ENCODE results near the gene ZNF431. TPM values are rescaled to one million over a fixed set of nuclear protein-coding genes. Genes with fewer than 3 reads are reported as not detected.

Gene ZNF431
- total and polyA plus RNA-seq, 12 donors, result 4.0 to 19.6 (median 14.5) TPM

DNA sequence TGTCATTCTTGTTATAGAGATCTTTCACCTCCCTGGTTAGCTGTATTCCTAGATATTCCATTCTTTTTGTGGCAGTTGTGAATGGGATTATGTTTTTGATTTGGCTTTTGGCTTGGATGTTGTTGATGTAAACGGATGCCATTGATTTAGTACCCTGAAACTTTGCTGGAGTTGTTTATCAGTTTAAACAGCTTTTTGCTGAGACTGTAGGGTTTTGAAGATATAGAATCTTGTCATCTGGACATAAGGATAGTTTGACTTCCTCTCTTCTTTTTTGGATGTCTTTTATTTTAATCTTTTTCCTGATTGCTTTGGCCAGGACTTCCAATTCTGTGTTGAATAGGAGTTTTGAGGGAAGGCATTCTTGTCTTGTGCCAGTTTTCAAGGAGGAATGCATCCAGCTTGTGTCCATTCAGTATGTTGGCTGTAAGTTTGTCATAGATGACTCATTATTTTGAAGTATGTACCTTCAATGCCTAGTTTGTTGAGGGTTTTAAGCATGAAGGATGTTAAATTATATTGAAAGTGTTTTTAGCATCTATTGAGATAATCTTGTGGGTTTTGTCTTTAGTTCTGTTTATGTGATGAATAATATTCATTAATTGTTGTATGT, 16.8 kb downstream of the ZNF431 start:
- Histone ChIP-seq H3K36me3 (peaks cover 0 to 35% (median 0%) of the 10 kb centered on the region in 9 donors), H3K9me3 (peaks cover 0 to 20% (median 0%) of the 10 kb centered on the region in 11 donors), H3K27ac (no peak overlapping the region), H3K4me1 (peaks cover 0 to 9% (median 0%) of the 10 kb centered on the region in 9 donors), H3K27me3 (no peaks in the 10 kb centered on the region), H3K4me3 (no peak overlapping the region)
- ATAC-seq (no peak), DNase-seq (no peak)
- WGBS, 2 donors, result 95 to 100% methylated on average over 1 of the region's 1 CpG
- intact Hi-C loops (cut with DNase I), result no loop called here
- TF ChIP-seq, protein P1, sequence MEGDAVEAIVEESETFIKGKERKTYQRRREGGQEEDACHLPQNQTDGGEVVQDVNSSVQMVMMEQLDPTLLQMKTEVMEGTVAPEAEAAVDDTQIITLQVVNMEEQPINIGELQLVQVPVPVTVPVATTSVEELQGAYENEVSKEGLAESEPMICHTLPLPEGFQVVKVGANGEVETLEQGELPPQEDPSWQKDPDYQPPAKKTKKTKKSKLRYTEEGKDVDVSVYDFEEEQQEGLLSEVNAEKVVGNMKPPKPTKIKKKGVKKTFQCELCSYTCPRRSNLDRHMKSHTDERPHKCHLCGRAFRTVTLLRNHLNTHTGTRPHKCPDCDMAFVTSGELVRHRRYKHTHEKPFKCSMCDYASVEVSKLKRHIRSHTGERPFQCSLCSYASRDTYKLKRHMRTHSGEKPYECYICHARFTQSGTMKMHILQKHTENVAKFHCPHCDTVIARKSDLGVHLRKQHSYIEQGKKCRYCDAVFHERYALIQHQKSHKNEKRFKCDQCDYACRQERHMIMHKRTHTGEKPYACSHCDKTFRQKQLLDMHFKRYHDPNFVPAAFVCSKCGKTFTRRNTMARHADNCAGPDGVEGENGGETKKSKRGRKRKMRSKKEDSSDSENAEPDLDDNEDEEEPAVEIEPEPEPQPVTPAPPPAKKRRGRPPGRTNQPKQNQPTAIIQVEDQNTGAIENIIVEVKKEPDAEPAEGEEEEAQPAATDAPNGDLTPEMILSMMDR (IDR thresholded peaks at IDR 0.05), result no peak

DNA sequence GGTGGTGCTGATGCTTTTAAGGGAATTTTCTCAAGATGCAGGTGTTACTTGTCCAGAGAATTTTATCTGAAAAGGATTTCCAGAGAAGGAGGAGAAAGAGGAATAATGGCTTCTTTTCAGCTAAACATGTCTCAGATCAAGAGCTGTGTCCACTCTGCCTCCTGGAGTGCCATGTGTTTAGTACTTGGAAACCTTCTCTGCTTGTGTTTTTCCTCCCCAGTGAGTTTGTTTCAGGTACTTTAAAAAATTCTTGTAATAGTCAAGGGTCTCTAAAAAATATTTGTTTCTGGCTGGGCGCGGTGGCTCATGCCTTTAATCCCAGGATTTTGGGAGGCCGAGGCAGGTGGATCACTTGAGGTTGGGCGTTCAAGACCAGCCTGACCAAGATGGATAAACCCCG, 22.7 kb downstream of the ZNF431 start:
- intact Hi-C loops (cut with DNase I), result no loop called here
- WGBS, 2 donors, result 97 to 99% methylated on average over 5 of the region's 5 CpGs
- Histone ChIP-seq H3K36me3 (peaks cover 0 to 73% (median 3%) of the 10 kb centered on the region in 9 donors), H3K27ac (no peak overlapping the region), H3K9me3 (no peaks in the 10 kb centered on the region), H3K4me1 (no peaks in the 10 kb centered on the region), H3K4me3 (no peak overlapping the region), H3K27me3 (no peaks in the 10 kb centered on the region)
- no peak for DNase-seq
- ATAC-seq, result no peak
- TF ChIP-seq, protein P1 (IDR thresholded peaks at IDR 0.05), result no peak

DNA sequence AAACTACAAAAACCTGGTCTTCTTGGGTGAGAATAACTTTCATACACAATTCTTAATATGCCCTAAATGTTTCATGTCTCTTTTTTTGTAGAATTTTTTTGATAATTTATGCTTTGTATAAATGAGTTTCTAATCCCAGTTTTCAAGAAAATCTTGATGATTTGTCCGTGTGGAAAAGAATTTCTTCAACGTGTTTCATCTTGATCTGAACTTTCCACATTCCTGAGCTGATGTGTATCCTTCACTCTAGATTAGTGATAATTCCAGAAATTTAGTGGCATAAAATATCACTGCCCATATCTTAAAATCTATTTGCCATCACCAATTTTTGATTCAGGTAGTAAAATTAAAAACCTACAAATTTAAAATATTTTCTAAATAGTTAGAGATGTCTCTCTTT, 24.6 kb downstream of the ZNF431 start:
- no peaks in the 10 kb centered on the region for H3K9me3 ChIP-seq
- TF ChIP-seq, protein P1 (IDR thresholded peaks at IDR 0.05), result no peak
- no peak overlapping the region for H3K4me3 ChIP-seq
- H3K36me3 ChIP-seq, result peaks cover 0 to 89% (median 14%) of the 10 kb centered on the region in 9 donors
- no peak overlapping the region for H3K27ac ChIP-seq
- DNase-seq (no peak), ATAC-seq (no peak)
- 85 to 90% methylated on average over 2 of the region's 2 CpGs for WGBS, 2 donors
- no peaks in the 10 kb centered on the region for H3K4me1 ChIP-seq
- intact Hi-C loops (cut with DNase I), result no loop called here
- no peaks in the 10 kb centered on the region for H3K27me3 ChIP-seq

DNA sequence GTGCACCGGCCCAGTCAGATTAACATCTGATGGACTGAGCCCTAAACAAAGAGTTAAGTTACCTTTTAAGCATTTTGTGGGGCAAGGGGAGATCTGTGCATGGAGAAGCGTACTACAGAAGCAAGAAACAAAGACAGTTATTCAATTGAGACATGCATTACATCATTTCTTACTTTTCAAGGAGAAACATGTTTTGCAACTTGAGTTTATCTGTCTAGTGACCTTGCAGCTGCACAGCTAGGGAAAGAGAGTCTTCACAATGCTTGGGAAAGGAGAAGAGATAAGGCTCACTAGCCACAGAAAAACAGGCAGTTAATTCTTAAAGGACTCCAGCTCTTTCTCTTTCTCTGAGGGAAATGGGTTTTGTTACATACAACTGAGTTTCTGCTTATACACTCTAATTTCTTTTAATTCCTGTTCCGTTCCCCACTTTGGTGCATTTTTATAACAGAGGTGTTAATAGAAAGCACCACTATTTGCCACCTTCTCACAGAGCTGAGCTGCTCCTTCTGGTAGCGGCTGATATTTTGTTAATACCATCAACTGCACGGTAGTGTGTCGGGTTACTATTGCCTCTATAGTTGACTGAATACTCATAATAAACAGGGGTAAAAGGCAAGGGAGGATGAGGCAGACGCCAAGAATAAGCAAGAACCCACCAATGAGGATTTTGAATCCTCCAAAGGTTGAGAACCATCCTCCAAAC, 55.9 kb downstream of the ZNF431 start:
- Histone ChIP-seq H3K9me3 (peaks cover 0 to 4% (median 0%) of the 10 kb centered on the region in 11 donors), H3K27me3 (no peaks in the 10 kb centered on the region), H3K4me1 (no peaks in the 10 kb centered on the region), H3K36me3 (no peaks in the 10 kb centered on the region), H3K27ac (peak overlapping the region in 1 of 10 donors; percentile 52), H3K4me3 (no peak overlapping the region)
- 48 to 62% methylated on average over 7 of the region's 7 CpGs for WGBS, 2 donors
- TF ChIP-seq, protein P1 (IDR thresholded peaks at IDR 0.05), result no peak
- intact Hi-C loops (cut with DNase I), result no loop called here
- DNase-seq (no peak), ATAC-seq (no peak)
